SU-DHL-6 (cell line): Measurements from ENCODE around the gene NFE2L3.

Experiments used
- CTCF ChIP-seq: fragments of 200-600 bp; sonication (generic); IDR thresholded peaks from one replicate; pipeline ENCODE4 v1.5.1; 2017; ENCODE audit warnings: antibody characterized with exemption, mild to moderate bottlenecking, low read length, moderate library complexity; ENCODE audit not compliant: insufficient read depth, poor library complexity, severe bottlenecking
- EZH2phosphoT487 ChIP-seq: fragments of 200-600 bp; sonication (generic), shearing (Covaris generic); conservative IDR thresholded peaks from 2 replicates; pipeline ENCODE4 v1.6.1; 2018; ENCODE audit warnings: mild to moderate bottlenecking, antibody characterized with exemption, low read length, moderate library complexity, mixed read lengths

- TF ChIP-seq CTCF (no peak), EZH2phosphoT487 (no peak)
Observed at GRCh38 chr7:26136831-26137230, 15.2 kb upstream of the NFE2L3 start.
